ENCODE data around the gene CYCS.

DNA sequence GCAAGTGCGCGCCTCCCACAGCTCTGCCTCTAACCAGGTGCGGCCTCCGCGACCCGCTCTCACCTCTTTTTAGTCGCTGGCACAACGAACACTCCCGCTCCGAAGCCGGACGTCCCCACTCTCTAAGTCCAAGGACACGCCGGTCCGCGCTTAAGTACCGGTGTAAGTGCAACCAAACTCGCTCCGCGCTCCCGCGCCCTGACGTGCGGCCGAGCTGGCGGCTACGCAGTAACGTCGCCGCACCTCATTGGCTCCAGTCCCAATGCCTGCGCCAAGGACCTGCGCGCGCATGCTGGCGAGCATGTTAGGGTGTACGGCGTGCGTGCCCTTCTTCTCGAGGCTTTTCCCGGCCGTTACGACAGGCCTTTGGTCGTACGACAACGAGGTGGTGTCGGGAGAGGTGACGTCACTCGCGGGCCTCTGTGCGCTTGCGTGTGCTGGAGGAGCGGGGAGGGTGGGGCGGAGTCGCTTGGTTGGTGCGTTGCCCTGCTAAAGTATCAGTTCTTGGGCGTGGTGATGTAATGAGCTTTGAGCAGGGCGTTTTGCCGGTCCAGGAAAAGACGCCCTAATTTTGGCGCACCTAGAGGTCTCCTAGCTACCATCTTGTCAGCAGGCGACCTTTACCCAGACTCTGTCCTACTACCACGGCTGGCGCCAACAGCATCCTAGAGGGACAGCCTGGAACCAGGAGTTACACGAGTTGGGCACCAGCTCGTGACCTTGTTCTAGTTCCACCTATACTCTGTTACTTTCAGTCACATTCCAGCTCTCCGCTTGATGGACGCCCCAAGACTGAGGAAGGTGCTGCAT lies at the start of gene CYCS:
- TF ChIP-seq POLR2A (IDR thresholded peaks at IDR 0.05; ENCODE audit: low read length) (peak; percentile 99), GATA1 (IDR thresholded peaks at IDR 0.05; ENCODE audit: low read depth, low read length) (no peak)
